ENCODE measurements around the gene MEX3B. TPM values are rescaled to one million over a fixed set of nuclear protein-coding genes. Genes with fewer than 3 reads are reported as not detected.
A peak's percentile ranks its signal among the peaks of the same experiment; 100 is the strongest.

Gene MEX3B
- total RNA-seq, 2 experiments from 2014 or later = 0.51 to 0.75 TPM

DNA sequence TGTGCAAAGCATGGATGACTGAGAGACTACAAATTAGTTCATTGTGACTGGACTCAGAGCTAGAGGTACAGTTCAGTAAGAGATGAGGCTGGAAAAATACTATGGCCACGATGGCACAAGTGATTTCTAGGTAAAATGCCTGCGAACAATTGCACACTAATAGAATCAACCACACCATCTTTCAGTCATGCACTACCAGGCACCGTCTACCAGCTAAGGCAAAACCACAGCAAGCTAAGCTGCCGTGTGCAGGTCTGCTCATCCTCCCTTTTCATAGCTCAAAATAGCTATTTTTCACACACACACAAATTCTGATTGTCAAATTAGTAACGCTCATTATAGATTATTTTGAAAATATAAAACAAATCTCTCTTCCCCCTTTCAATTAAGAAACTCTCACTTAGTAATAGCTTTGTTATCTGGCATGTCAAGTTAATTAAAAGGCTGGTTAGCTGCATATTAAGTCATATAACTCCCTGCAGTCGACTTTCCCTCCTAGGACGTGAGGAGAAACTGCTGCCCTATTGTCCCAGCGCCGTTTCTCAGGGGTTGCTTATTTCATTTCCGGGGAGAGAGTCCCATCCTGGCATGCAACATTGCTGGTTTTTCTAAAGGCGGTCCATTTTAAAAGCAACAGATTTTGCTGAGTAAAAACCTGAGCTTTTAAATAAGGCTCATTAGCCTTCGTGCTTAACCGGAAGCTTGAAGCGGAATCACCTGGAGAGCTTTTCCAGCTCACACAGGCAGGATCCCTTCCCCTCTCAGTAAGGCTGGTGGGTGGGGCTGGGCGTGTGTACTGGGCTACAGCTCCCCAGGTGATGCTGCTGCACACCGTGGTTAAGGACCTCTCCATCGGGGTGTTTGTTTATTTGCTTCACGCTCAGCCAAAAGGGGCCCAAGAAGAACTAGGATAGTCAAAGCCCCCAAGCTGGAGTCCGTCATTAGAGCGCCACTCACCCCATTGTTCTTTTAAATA, 16.9 kb upstream of the MEX3B start:
- ATAC-seq (ENCODE audit: low read depth) (no peak), DNase-seq (no peak)
- Mint-ChIP-seq H3K27me3 (peaks cover 54% of the 10 kb centered on the region), H3K27ac (no peak overlapping the region), H3K4me1 (peaks cover 2% of the 10 kb centered on the region), H3K9me3 (no peaks in the 10 kb centered on the region), H3K36me3 (no peaks in the 10 kb centered on the region), H3K4me3 (no peak overlapping the region)
- POLR2A ChIA-PET = no interaction called here

DNA sequence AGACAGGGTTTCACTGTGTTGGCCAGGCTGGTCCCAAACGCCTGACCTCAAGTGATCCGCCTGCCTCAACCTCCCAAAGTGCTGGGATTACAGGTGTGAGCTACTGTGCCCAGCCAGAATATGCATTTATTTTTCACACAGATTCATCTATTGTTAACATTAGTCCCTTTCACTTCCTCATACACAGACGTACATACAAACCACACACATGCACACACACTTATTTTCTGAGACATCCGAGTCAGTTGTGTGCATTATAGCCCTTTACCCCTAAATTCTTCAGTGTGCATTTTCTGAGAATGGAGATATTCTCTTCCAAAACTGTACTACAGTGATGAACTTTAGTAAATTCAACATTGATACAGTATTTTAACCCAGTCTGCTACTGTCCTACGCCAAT, 15.0 kb upstream of the MEX3B start:
- Mint-ChIP-seq H3K27ac (no peak overlapping the region), H3K27me3 (peaks cover 67% of the 10 kb centered on the region)
- POLR2A ChIA-PET = no interaction called here

DNA sequence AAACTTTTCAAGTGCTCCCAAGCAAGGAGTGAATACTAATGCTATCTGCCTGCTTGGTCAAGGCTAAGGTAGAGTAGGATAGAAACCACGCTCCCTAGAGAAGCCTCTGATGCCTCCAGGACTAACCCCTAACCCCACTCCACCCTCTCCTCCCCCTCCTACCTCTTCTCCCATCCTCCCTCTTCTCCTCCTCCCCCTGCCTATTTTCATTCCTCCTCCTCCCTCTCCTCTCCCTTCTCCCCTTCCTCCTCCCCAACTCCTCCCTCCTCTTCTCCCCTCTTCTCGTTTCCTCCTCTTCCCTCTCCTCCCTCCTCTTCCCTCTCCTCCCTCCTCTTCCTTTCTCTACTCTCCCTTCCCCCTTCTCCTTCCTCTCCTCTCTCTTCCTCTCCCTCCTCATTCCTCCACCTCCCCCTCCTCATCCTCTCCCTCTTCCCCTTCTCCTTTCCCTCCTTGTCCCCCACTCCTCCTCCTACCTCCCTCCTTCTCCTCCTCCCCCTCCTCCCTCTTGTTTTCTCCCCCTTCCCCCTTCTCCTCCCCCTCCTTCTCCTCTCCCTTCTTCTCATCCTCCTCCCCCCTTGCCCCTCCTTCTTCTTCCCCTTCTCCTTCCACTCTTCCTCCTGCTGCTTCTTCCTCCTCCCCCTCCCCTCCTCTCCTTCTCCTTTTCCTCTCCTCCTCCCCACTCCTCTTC, 12.8 kb upstream of the MEX3B start:
- no peaks in the 10 kb centered on the region for H3K4me1 Mint-ChIP-seq
- peaks cover 59% of the 10 kb centered on the region for H3K27me3 Mint-ChIP-seq
- no peak for ATAC-seq (ENCODE audit: low read depth)
- POLR2A ChIA-PET = no interaction called here
- no peak for DNase-seq
- no peaks in the 10 kb centered on the region for H3K9me3 Mint-ChIP-seq
- H3K27ac Mint-ChIP-seq = no peak overlapping the region
- no peaks in the 10 kb centered on the region for H3K36me3 Mint-ChIP-seq
- no peak overlapping the region for H3K4me3 Mint-ChIP-seq

More for the DNA sequence above, 15.0 kb upstream of the MEX3B start:
- ATAC-seq (ENCODE audit: low read depth) (no peak), DNase-seq (no peak)
- Mint-ChIP-seq H3K4me3 (no peak overlapping the region), H3K36me3 (no peaks in the 10 kb centered on the region), H3K9me3 (no peaks in the 10 kb centered on the region), H3K4me1 (peaks cover 2% of the 10 kb centered on the region)

- POLR2A ChIA-PET = no interaction called here
- ATAC-seq (ENCODE audit: low read depth) = no peak
- no peaks in the 10 kb centered on the region for H3K4me1 Mint-ChIP-seq
- H3K9me3 Mint-ChIP-seq = no peaks in the 10 kb centered on the region
- H3K27me3 Mint-ChIP-seq = peaks cover 58% of the 10 kb centered on the region
- H3K4me3 Mint-ChIP-seq = no peak overlapping the region
- H3K36me3 Mint-ChIP-seq = no peaks in the 10 kb centered on the region
- no peak for DNase-seq
- no peak overlapping the region for H3K27ac Mint-ChIP-seq
These were observed 12.2 kb upstream of the MEX3B start for GRCh38 chr15:82058026-82058425.

- ATAC-seq (ENCODE audit: low read depth) (no peak), DNase-seq (no peak)
- Mint-ChIP-seq H3K4me1 (no peaks in the 10 kb centered on the region), H3K9me3 (no peaks in the 10 kb centered on the region), H3K27me3 (peaks cover 57% of the 10 kb centered on the region), H3K27ac (no peak overlapping the region), H3K36me3 (no peaks in the 10 kb centered on the region), H3K4me3 (no peak overlapping the region)
- POLR2A ChIA-PET = no interaction called here
These were observed 11.4 kb upstream of the MEX3B start for GRCh38 chr15:82056958-82057823.

- Mint-ChIP-seq H3K4me1 (peaks cover under 1% of the 10 kb centered on the region), H3K27me3 (peaks cover 47% of the 10 kb centered on the region), H3K9me3 (no peaks in the 10 kb centered on the region), H3K36me3 (no peaks in the 10 kb centered on the region), H3K4me3 (no peak overlapping the region), H3K27ac (no peak overlapping the region)
- ATAC-seq (ENCODE audit: low read depth) = no peak
- POLR2A ChIA-PET = no interaction called here
- no peak for DNase-seq
These were observed 6.9 kb upstream of the MEX3B start for GRCh38 chr15:82052751-82053150.

GRCh38 chr15:82051664-82052063, 5.8 kb upstream of the MEX3B start:
- H3K4me3 Mint-ChIP-seq = no peak overlapping the region
- H3K27me3 Mint-ChIP-seq = peaks cover 40% of the 10 kb centered on the region
- no peaks in the 10 kb centered on the region for H3K9me3 Mint-ChIP-seq
- no peak for DNase-seq
- POLR2A ChIA-PET = no interaction called here
- peaks cover 5% of the 10 kb centered on the region for H3K4me1 Mint-ChIP-seq
- no peak for ATAC-seq (ENCODE audit: low read depth)
- no peaks in the 10 kb centered on the region for H3K36me3 Mint-ChIP-seq
- H3K27ac Mint-ChIP-seq = no peak overlapping the region

DNA sequence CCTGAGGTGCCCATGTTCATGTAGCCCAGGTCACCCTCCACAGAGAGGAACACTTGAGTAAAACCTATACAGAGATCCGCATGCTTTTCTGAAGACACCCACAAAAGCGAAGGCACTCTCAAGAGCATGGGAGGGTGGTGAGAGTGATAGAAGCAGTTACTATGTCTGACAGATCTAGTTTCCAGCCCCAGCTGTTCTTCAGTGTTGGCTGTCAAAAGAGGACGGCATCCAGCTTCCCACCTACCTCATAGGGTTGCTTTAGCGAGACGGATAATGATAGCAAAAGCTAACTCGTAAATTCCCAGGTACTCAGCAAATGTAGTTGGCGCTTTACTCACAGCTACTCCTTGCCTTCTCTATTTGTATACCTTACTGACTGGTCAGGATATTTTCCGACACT, 3.0 kb upstream of the MEX3B start:
- no peaks in the 10 kb centered on the region for H3K9me3 Mint-ChIP-seq
- POLR2A ChIA-PET = no interaction called here
- DNase-seq (no peak), ATAC-seq (ENCODE audit: low read depth) (no peak)
- no peak overlapping the region for H3K27ac Mint-ChIP-seq
- peaks cover 12% of the 10 kb centered on the region for H3K4me1 Mint-ChIP-seq
- H3K4me3 Mint-ChIP-seq = no peak overlapping the region
- peaks cover 41% of the 10 kb centered on the region for H3K27me3 Mint-ChIP-seq
- no peaks in the 10 kb centered on the region for H3K36me3 Mint-ChIP-seq

GRCh38 chr15:82047453-82048400, 1.9 kb upstream of the MEX3B start:
- DNase-seq (no peak), ATAC-seq (ENCODE audit: low read depth) (no peak)
- peaks cover 38% of the 10 kb centered on the region for H3K27me3 Mint-ChIP-seq
- POLR2A ChIA-PET = no interaction called here
- H3K27ac Mint-ChIP-seq = no peak overlapping the region
- H3K4me3 Mint-ChIP-seq = peak overlapping the region; percentile 79
- peaks cover 12% of the 10 kb centered on the region for H3K4me1 Mint-ChIP-seq
- no peaks in the 10 kb centered on the region for H3K9me3 Mint-ChIP-seq
- no peaks in the 10 kb centered on the region for H3K36me3 Mint-ChIP-seq

GRCh38 chr15:82046666-82047452, 1.0 kb upstream of the MEX3B start:
- DNase-seq (peak; percentile 97), ATAC-seq (ENCODE audit: low read depth) (peak; percentile 74)
- Mint-ChIP-seq H3K4me1 (peaks cover 12% of the 10 kb centered on the region), H3K36me3 (no peaks in the 10 kb centered on the region), H3K27me3 (peaks cover 38% of the 10 kb centered on the region), H3K9me3 (no peaks in the 10 kb centered on the region), H3K4me3 (peak overlapping the region; percentile 90), H3K27ac (peak overlapping the region; percentile 73)
- POLR2A ChIA-PET = interaction anchor here (0.6 to 1.3 kb wide), 2 partner anchors 216 to 753 kb away, joined by 4 to 5 read pairs; partner anchors contain the start of genes EFL1 and SAXO2

- POLR2A ChIA-PET = no interaction called here
- Mint-ChIP-seq H3K36me3 (no peaks in the 10 kb centered on the region), H3K27ac (no peak overlapping the region), H3K9me3 (no peaks in the 10 kb centered on the region), H3K4me3 (peak overlapping the region; percentile 91), H3K27me3 (peaks cover 36% of the 10 kb centered on the region), H3K4me1 (peaks cover 12% of the 10 kb centered on the region)
- no peak for DNase-seq
- ATAC-seq (ENCODE audit: low read depth) = no peak
These were observed 483 bp downstream of the MEX3B start for GRCh38 chr15:82045179-82045891.
